ENCODE measurements around the gene GAS7. TPM values are rescaled to one million over a fixed set of nuclear protein-coding genes. Genes with fewer than 3 reads are reported as not detected.
A peak's percentile ranks its signal among the peaks of the same experiment; 100 is the strongest.

GAS7 gene
- total RNA-seq: 10 to 100 TPM in 1 of 2 donors, 1 to 10 TPM in 1; 8.0 to 20.1 TPM

- WGBS, 2 donors: 0 to 1% methylated on average over 23 to 78 of the region's 86 CpGs
- Histone ChIP-seq H3K4me3 (peak within 1 kb of the TSS in 1 of 2 donors; percentile 21), H3K27ac (peak within 1 kb of the TSS in 1 of 4 donors; percentile 14), H3K4me1 (peaks cover 14% of the 10 kb centered on the region), H3K36me3 (replicated peaks in 1 of 2; ENCODE audit: insufficient read depth in 1 of 2, low read depth in 2 of 2) (no peaks in the 10 kb centered on the region), H3K27me3 (peaks cover 0 to 8% of the 10 kb centered on the region in 2 donors), H3K9me3 (no peaks in the 10 kb centered on the region)
- ATAC-seq: peak; percentile 63
- peak in 3 of 4 donors; percentile 41 to 45 (median 43) for DNase-seq
- intact Hi-C loops (cut with DNase I): no loop called here
- TF ChIP-seq CTCF (IDR thresholded peaks at IDR 0.05): no peak
- TF ChIP-seq POLR2A (IDR thresholded peaks at IDR 0.05): no peak
Measured at GRCh38 chr17:10198509-10199249, at the start of gene GAS7. Gene GAS7 (minus strand): TSS chr17:10198606.

- Histone ChIP-seq H3K9me3 (no peaks in the 10 kb centered on the region), H3K27me3 (no peaks in the 10 kb centered on the region), H3K4me3 (no peak overlapping the region), H3K36me3 (replicated peaks in 1 of 2; ENCODE audit: insufficient read depth in 1 of 2, low read depth in 2 of 2) (no peaks in the 10 kb centered on the region), H3K4me1 (no peaks in the 10 kb centered on the region), H3K27ac (no peak overlapping the region)
- peak in 1 of 4 donors; percentile 21 for DNase-seq
- intact Hi-C loops (cut with DNase I): no loop called here
- TF ChIP-seq POLR2A (IDR thresholded peaks at IDR 0.05) (no peak), CTCF (IDR thresholded peaks at IDR 0.05) (no peak)
- WGBS, 2 donors: 58 to 62% methylated on average over 4 of the region's 4 CpGs
- ATAC-seq: peak; percentile 33
Measured at GRCh38 chr17:10247810-10248209, 49.4 kb upstream of the GAS7 start.

GRCh38 chr17:10243883-10244844, 45.8 kb upstream of the GAS7 start:
- H3K27me3 ChIP-seq: no peaks in the 10 kb centered on the region
- ATAC-seq (no peak), DNase-seq (no peak)
- no peaks in the 10 kb centered on the region for H3K36me3 ChIP-seq (replicated peaks in 1 of 2; ENCODE audit: insufficient read depth in 1 of 2, low read depth in 2 of 2)
- H3K9me3 ChIP-seq: peaks cover 0 to 8% (median 0%) of the 10 kb centered on the region in 3 donors
- TF ChIP-seq POLR2A (IDR thresholded peaks at IDR 0.05): no peak
- no peak for TF ChIP-seq CTCF (IDR thresholded peaks at IDR 0.05)
- 44 to 49% methylated on average over 12 of the region's 12 CpGs for WGBS, 2 donors
- H3K4me1 ChIP-seq: no peaks in the 10 kb centered on the region
- no peak overlapping the region for H3K4me3 ChIP-seq
- no peak overlapping the region for H3K27ac ChIP-seq
- intact Hi-C loops (cut with DNase I): no loop called here

GRCh38 chr17:10241781-10242180, 43.4 kb upstream of the GAS7 start:
- Histone ChIP-seq H3K4me3 (no peak overlapping the region), H3K27me3 (no peaks in the 10 kb centered on the region), H3K9me3 (peaks cover 0 to 8% (median 0%) of the 10 kb centered on the region in 3 donors), H3K36me3 (replicated peaks in 1 of 2; ENCODE audit: insufficient read depth in 1 of 2, low read depth in 2 of 2) (no peaks in the 10 kb centered on the region), H3K27ac (no peak overlapping the region), H3K4me1 (no peaks in the 10 kb centered on the region)
- ATAC-seq (no peak), DNase-seq (no peak)
- WGBS, 2 donors: 62 to 74% methylated on average over 4 of the region's 4 CpGs
- intact Hi-C loops (cut with DNase I): no loop called here
- TF ChIP-seq CTCF (IDR thresholded peaks at IDR 0.05) (no peak), POLR2A (IDR thresholded peaks at IDR 0.05) (no peak)
